ENCODE measurements around the gene RAB30. TPM values are rescaled to one million over a fixed set of nuclear protein-coding genes. Genes with fewer than 3 reads are reported as not detected.

RAB30 gene
- total and polyA plus RNA-seq, 12 donors = 2.5 to 29.4 (median 21.7) TPM

DNA sequence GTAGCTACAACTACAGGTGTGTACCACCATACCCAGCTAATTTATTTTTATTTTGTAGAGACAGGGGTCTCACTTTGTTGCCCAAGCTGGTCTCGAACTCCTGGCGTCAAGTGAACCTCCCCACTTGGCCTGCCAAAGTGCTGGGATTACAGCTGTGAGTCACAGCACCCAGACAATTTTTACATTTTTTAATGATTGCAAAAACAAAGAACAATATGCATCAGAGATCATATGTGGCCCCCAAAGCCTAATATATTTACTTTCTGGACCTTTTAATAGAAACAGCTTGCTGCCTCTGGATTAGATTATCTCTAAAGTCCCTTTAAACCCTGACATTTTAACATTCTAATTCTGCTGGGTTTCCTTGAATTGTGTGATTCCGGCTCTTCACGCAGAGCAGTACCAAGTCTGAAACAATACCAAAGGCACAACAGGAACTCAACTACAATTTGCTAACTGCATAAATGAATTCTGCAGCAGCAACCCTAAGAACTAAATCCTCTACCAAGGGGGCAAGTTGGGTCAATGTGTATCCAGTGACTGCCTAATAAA lies 25.0 kb downstream of the RAB30 start:
- TF ChIP-seq, protein P1, sequence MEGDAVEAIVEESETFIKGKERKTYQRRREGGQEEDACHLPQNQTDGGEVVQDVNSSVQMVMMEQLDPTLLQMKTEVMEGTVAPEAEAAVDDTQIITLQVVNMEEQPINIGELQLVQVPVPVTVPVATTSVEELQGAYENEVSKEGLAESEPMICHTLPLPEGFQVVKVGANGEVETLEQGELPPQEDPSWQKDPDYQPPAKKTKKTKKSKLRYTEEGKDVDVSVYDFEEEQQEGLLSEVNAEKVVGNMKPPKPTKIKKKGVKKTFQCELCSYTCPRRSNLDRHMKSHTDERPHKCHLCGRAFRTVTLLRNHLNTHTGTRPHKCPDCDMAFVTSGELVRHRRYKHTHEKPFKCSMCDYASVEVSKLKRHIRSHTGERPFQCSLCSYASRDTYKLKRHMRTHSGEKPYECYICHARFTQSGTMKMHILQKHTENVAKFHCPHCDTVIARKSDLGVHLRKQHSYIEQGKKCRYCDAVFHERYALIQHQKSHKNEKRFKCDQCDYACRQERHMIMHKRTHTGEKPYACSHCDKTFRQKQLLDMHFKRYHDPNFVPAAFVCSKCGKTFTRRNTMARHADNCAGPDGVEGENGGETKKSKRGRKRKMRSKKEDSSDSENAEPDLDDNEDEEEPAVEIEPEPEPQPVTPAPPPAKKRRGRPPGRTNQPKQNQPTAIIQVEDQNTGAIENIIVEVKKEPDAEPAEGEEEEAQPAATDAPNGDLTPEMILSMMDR (IDR thresholded peaks at IDR 0.05) = no peak
- H3K4me1 ChIP-seq = peaks cover 0 to 73% (median 43%) of the 10 kb centered on the region in 9 donors
- no peaks in the 10 kb centered on the region for H3K27me3 ChIP-seq
- H3K9me3 ChIP-seq = peaks cover 0 to 8% (median 0%) of the 10 kb centered on the region in 11 donors
- DNase-seq (no peak), ATAC-seq (peak in 7 of 8 donors; percentile 27 to 76 (median 70))
- H3K27ac ChIP-seq = peak overlapping the region in 9 of 10 donors; percentile 29 to 78 (median 62)
- H3K4me3 ChIP-seq = no peak overlapping the region
- intact Hi-C loops (cut with DNase I) = loop anchor here in 1 of 10 donors (5.0 kb wide), 1 partner anchor 34 kb away; no protein-coding TSS in a partner anchor
- 69 to 80% methylated on average over 4 of the region's 4 CpGs for WGBS, 2 donors
- H3K36me3 ChIP-seq = no peaks in the 10 kb centered on the region

GRCh38 chr11:83044958-83045712 lies 26.6 kb downstream of the RAB30 start:
- H3K4me3 ChIP-seq = no peak overlapping the region
- intact Hi-C loops (cut with DNase I) = loop anchor here in 1 of 10 donors (5.0 kb wide), 1 partner anchor 33 kb away; no protein-coding TSS in a partner anchor
- TF ChIP-seq, protein P1 (IDR thresholded peaks at IDR 0.05) = no peak
- DNase-seq (no peak), ATAC-seq (no peak)
- peak overlapping the region in 3 of 10 donors; percentile 21 to 78 (median 40) for H3K27ac ChIP-seq
- no peaks in the 10 kb centered on the region for H3K27me3 ChIP-seq
- no peaks in the 10 kb centered on the region for H3K36me3 ChIP-seq
- H3K9me3 ChIP-seq = no peaks in the 10 kb centered on the region
- peaks cover 0 to 71% (median 40%) of the 10 kb centered on the region in 9 donors for H3K4me1 ChIP-seq
- 86 to 90% methylated on average over 8 of the region's 8 CpGs for WGBS, 2 donors

DNA sequence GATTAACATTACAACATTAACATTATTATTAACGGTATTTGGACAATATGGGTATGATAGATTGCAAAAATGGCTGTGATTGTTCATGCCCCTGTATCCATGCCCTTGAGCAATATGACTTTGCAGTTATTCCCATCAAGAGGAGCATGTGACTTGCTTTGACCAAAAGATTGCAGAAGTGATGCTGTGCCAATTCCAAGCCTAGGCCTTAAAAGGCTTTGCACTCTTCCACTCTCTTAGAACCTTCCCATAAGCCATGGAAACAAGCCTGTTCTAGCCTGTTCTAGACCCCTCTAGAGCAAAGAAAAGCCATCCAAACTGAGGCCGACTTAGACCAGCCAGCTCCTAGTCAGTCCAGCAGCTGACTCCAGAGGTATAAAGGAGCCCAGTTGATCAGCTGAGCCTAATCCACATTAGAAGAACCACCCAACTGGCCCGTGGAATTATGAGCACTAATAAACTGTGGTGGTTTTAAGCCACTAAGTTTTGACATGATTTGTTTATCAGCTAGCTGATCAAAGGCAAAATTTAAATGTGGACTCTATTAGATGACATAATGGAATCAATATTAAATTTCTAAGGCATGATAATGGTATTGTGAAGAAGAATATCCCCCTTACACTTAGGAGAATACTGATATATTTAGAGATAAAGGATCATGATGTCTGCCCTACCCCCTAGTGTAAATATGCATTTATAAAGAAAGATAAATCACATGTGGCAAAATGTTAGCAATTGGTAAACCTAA lies 28.6 kb downstream of the RAB30 start:
- H3K27me3 ChIP-seq = no peaks in the 10 kb centered on the region
- H3K4me3 ChIP-seq = no peak overlapping the region
- TF ChIP-seq, protein P1 (IDR thresholded peaks at IDR 0.05) = no peak
- H3K36me3 ChIP-seq = no peaks in the 10 kb centered on the region
- intact Hi-C loops (cut with DNase I) = no loop called here
- peak; percentile 18 to 75 (median 40) for ATAC-seq
- peaks cover 0 to 68% (median 42%) of the 10 kb centered on the region in 9 donors for H3K4me1 ChIP-seq
- H3K27ac ChIP-seq = peak overlapping the region in 4 of 10 donors; percentile 5 to 38 (median 10)
- no peaks in the 10 kb centered on the region for H3K9me3 ChIP-seq
- no peak for DNase-seq
- 91 to 94% methylated on average over 3 of the region's 3 CpGs for WGBS, 2 donors

GRCh38 chr11:83041126-83041525 lies 30.6 kb downstream of the RAB30 start:
- Histone ChIP-seq H3K4me1 (peaks cover 0 to 64% (median 39%) of the 10 kb centered on the region in 9 donors), H3K27me3 (no peaks in the 10 kb centered on the region), H3K9me3 (no peaks in the 10 kb centered on the region), H3K4me3 (no peak overlapping the region), H3K36me3 (no peaks in the 10 kb centered on the region), H3K27ac (no peak overlapping the region)
- no peak for DNase-seq
- no peak for ATAC-seq
- WGBS, 2 donors = 98 to 100% methylated on average over 2 of the region's 2 CpGs
- TF ChIP-seq, protein P1 (IDR thresholded peaks at IDR 0.05) = no peak
- intact Hi-C loops (cut with DNase I) = no loop called here

Measured in heart right ventricle (tissue), 16 donors.